GM21515 (cell line): ENCODE measurements around the gene PDXP.
"Not testable (repeated sequence)": the region's sequence is repeated elsewhere in the genome, so short reads cannot be mapped to it uniquely, and the experiment has no call there.

ENCODE experiments used
- ATAC-seq: cut with Tn5 transposase; IDR thresholded peaks from one replicate; pipeline ENCODE4 v1.9.1; 2021; ENCODE audit not compliant: unreplicated experiment

The PDXP gene, protein sequence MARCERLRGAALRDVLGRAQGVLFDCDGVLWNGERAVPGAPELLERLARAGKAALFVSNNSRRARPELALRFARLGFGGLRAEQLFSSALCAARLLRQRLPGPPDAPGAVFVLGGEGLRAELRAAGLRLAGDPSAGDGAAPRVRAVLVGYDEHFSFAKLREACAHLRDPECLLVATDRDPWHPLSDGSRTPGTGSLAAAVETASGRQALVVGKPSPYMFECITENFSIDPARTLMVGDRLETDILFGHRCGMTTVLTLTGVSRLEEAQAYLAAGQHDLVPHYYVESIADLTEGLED

DNA sequence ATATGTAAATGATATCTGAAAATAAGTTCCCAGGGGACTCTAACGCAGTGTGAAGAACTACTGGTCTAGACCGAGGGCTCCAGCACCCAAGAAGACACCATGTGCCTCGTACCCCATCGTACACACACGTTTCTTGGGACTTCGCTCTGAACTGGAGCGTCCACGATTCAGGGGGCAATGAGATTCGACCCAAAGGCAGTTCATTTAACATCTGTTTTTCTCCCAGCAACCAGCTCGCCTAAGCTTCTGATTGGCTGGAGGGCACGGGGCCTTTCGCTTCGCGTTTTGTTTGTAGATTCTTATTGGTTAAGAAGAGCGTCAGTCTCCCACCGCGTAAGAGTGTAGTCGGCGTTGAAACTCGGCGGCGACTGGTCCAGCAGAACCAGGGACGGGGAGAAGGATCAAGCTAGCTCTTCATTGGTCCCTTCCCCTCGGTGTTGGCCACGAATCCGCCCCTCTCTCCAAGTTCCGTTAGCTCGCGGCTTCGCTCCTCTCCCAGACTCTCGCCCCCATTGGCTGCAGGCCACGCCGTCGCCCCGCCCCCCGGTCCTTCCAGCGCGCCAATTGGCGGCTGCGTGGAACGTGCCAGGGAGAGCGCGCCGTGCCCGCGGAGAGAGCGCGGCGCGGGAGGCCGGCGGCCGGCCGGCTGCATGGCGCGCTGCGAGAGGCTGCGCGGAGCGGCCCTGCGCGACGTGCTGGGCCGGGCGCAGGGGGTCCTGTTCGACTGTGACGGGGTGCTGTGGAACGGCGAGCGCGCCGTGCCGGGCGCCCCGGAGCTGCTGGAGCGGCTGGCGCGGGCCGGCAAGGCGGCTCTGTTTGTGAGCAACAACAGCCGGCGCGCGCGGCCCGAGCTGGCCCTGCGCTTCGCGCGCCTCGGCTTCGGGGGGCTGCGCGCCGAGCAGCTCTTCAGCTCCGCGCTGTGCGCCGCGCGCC lies at the start of gene PDXP:
Gene PDXP (plus strand): TSS at position 591 of the 933 bp plus-strand sequence. CDS start 60 bp downstream, at position 651.
- ATAC-seq: peak; percentile 79

DNA sequence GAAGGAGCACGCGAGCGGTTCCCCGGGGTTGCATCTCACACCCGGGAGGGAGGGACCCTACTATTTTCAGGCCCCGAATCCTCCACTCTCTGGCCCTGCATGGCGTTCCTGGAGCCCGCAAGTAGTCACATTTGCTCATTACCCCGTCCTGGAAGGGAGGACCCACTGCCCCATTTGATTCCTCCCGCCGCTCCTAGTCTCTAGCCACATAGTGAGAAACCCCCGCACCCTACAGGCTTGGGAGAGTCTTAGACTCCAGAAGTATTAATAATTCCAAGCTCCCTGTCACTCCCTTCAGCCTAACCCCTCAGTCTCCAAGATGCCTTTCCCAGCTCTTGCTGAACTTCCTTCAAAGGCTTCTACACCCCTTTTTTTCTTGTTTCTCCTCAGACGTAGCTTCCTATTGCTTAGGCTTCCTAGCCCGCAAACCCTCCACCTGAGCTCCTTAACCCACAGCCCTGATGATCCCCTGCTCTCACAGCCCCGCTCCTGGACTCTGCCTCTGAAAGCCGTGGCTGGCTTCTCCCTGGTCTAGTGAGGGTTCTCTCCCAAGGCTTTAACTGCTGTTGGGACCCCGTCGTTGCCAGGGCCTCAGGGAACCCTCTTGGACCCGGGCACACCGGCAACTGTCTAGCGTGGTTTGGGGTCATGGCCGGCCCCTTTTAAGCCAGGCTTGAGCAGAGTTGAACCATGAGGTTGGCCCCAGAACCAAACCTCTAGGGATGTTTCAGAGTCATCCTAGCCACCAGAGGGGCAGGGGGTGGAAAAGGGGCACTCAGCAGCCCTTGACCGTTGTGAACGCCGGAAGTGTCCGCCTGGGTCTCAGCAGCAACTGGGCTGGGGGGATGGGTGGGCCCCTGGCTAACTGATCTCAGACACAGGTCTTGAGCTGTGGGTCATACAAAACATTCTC lies 49.0 kb upstream of the PDXP start:
- peak; percentile 14 for ATAC-seq

DNA sequence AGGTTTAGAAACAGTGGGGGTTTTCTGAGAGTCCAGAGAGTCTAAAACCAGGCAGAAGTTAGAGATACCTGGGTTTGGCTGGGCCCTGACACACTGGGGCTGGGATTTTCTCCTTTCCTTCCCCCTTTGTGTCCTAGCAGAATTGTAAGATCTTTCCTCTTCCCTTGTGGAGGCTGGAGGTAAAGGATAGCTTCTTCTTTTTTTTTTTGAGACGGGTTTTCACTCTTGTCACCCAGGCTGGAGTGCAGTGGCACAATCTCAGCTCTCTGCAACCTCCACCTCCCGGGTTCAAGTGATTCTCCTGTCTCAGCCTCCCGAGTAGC lies 48.4 kb upstream of the PDXP start:
- ATAC-seq: not testable (repeated sequence)

DNA sequence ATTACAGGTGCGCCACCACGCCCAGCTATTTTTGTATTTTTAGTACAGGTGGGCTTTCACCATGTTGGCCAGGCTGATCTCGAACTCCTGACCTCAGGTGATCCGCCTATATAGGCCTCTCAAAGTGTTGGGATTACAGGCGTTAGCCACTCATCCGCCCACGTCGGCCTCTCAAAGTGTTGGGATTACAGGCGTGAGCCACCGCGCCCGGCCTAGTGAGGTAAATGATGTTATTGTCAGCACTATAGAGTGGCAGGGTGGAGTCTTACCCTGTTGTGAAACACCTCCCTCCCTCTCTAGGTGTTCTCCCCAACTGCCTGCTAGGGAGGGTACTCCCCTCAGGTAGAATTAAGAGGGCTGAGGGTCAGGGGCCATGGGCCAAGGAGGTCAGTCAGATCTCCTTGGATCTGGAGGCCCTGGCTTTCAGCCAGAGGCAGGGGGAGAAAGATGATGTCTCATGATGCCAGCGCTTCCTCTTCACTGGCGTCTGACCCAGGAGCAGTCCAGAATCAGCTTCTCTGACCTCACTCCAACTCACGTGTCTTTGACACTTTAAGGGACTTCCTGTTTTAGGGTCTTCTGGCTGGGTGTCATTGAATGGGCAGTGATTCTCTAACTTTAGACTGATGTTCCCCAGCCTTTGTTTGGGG lies 47.9 kb upstream of the PDXP start:
- no peak for ATAC-seq

DNA sequence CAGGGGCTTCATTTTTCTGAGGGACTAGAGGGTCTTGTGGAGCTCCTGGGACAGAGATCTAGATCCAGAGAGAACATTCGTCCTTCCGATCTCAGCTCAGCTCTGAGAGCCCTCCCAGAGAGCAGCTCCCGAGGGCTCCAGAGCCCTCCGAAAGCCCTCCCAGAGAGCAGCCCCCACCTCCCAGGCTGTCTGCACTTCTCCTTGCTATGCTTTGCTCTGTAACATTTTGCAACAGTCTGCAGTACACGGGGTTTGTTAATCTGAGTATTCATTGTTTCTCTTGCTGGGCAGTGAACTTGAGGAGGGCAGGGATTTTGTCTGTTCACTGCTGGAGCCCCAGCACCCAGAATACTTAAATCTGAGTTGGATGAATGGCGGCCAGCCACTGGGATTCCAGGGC lies 47.3 kb upstream of the PDXP start:
- ATAC-seq: no peak

DNA sequence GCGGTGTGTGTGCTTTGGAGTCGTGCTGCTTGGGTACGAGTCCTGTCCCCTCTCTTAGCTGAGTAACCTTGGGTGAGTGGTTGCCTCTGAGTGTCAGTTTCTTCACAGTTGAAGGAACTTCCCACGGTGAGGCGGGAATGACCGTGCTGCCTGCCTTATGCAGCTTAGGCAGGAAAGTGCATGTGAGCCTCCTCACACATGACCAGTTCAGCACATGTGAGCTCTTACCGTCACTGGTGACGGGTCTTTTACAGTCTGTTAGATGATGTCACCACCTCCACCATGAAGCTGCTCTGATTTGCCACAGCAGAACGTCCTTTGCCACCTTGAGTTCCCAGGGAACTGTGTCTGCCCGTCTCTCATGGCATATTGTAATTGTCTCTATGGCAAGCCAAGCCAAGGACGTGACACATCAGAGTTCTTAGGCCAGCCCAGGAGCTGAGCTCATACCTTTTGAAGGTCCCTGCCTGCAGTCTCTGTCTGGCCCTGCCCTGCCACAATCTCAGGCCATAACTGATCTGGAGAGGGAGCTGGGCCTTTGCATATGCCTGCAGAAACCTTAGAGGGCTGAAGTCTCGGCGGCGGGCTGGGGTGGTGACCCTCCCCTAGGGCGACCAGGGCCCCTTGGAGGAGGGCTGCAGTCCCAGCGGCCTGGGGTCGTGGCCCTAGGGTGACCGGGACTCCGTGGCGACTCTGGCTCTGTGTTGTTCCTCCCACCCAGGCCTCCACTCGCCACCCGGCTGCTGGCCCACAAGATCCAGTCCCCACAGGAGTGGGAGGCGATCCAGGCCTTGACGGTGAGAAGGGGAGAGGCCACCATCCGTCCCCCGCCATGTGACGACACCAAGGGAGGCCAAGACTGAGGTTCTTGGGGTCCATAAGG lies 42.1 kb upstream of the PDXP start:
- ATAC-seq: no peak

DNA sequence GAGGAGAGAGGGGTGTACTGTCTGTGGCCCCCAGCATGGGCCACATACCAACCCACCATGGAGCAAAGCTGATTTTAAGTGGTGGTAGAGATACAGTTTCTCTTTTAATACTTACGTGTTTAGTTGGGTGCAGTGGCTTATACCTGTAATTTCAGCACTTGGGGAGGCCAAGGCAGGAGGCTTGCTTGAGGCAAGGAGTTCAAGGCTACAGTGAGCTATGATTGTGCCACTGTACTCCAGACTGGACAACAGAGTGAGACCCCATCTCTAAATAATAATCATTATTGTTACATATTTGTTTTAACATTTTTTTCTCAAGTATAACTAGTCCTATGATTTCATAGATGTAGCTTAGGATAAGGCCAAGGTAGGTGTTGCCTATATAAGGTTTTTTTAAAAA lies 41.1 kb upstream of the PDXP start:
- no peak for ATAC-seq

DNA sequence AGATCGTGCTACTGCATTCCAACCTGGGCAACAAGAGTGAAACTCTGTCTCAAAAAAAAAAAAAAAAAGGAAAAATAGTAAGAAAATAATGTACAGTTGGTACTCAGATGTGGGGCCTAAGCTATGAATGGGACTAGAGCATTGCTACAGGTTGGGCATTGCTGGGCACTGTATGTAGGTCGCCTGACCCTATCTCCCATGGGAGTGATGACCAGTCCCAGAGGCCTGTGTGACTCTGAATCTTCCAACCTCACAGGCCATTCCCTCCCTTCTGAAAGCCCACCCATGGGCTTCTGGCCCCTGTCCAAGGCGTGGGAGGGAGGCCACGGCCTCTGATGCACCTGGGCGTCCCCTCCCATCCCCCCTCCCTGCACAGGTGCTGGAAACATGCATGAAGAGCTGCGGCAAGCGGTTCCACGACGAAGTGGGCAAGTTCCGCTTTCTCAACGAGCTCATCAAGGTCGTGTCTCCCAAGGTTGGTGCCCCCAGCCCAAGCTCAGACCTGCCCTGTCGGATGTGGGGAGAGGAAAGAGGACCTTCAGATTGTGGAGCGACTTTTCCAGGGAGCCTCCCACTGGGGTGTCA lies 40.4 kb upstream of the PDXP start:
- no peak for ATAC-seq

DNA sequence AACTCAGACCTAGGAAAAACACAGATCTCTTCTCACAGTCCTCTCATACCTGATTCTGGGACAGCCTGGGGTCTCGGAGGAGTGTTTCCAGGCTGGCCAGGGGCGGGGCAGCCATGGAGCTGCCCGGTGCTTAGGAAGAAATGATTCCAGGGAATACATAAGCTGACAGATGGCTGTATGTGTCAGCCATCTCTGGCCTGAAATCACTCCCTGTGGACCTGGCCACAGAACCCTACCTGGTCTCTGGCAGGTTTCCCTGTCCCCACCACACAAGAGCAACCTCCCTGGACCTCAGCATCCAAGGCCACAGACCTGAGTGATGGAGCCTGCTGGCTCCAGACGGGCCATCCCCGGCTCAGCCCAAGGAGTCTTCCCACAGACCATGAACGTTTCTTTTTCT lies 39.8 kb upstream of the PDXP start:
- no peak for ATAC-seq

DNA sequence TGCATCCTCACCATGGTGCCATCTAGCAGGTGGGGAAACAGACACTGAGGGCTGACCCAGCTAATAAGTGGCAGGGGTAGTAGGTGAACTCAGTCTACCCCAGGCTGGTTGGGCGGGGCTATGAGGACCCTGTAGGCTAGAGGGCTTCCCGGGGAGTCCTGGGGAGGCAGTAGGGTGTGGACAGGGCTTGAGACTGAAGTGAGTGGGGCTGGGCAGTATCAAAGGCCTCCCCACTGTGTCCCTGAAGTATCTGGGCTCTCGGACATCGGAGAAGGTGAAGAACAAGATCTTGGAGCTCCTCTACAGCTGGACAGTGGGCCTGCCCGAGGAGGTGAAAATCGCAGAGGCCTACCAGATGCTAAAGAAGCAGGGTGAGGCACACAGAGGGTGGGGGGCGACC lies 38.5 kb upstream of the PDXP start:
- ATAC-seq: no peak

DNA sequence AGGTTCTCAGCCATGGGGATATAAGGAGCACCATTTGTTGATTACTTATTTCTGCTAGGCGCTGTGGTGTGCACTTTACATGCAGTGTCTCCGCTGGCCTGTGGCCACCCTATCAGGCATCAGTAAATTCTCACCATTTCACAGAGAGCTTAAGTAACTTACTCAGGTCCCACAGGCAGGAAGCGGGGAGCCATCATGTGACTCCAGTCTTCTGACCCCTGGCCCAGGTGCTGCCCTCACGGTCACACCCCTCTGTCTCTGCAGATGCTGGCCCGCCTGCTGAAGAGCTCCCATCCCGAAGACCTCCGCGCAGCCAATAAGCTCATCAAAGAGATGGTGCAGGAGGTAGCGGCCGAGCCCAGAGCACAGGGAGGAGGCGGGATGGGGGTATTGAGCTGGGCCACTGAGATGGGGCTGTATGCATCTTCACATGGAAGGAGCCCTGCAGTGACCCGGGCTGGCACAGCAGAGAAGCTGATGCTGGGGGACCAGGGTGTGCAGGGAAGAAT lies 37.1 kb upstream of the PDXP start:
- ATAC-seq: no peak

DNA sequence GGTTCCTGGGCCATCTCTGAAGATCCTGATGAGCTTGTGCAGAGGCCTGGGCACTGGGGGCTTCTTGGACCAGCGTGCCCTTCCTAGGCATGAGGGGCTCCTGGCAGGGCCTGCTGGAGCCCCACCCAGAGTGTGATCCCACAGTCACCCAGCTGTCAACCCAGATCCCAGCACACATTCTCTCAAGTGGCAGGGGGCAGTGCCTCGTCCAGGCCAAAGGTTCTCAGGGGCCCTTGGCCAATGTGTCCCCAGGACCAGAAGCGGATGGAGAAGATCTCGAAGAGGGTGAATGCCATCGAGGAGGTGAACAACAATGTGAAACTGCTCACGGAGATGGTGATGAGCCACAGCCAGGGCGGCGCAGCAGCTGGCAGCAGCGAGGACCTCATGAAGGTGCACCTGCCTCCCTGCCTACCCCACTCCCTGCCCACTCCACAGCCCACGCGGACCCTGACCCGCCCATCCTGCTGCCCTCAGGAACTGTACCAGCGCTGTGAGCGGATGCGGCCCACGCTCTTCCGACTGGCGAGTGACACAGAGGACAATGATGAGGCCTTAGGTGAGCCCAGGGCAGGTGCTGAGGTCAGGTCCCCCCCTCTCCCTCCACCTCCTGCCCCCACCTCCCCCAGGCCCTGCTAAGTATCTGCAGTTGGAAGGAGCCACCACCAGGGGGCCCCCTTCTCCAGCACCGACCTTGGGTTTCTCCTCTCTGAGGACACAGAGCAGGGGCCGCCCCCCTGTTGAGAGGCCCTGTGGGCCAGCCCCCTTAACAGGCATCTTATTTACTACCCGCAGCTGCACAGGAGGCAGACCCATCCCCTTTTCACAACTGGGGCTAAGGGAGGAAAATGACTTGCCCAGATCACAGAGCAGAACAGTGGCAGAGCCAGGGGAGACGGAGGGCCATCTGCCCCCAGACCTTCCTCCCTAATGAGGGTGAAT lies 35.2 kb upstream of the PDXP start:
- no peak for ATAC-seq

DNA sequence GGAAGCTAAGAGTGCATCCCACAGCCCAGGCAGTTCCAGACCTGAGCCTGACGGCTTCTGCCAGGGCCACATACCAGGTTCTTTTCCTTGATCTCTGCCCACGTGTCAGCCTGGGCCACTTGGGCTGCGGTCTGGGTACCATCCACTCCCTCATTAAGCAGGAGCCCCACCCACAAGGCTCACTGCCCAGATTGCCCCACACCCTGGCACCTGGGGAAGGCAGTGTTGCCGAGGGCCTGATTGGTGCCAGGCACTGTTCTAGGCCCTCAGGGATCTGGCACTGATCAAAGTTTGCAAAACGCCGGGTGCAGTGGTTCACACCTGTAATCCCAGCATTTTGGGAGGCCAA lies 34.5 kb upstream of the PDXP start:
- no peak for ATAC-seq

DNA sequence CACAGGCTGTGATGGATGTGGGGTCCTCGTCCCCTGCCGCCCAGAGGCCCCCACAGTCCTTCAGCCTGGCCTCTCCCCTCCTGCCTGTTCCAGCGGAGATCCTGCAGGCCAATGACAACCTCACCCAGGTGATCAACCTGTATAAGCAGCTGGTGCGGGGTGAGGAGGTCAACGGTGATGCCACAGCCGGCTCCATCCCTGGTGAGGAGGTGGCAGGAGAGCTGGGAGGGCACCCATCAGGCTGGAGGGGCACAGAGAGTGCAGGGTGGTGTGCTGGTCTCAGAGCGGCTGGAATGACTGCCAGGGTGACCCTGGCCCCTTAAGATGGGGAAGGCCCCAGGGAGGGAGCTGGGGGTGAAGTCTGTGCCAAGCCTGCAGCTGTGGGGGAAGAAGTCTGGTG lies 33.6 kb upstream of the PDXP start:
- no peak for ATAC-seq

DNA sequence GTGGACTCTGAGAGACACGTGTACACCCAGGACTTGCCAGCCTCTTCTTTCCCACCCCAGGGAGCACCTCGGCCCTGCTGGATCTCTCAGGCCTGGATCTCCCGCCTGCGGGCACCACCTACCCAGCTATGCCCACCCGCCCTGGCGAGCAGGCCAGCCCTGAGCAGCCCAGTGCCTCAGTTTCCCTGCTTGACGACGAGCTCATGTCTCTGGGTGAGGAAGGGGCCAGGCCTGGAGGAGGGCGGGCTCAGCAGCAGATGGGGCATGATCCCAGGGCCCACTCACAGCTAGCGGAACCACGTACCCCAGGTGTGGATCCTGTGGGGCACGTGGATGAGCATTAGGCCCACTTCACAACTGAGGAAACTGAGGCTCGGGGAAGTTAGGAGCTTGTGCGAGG lies 32.8 kb upstream of the PDXP start:
- ATAC-seq: no peak

DNA sequence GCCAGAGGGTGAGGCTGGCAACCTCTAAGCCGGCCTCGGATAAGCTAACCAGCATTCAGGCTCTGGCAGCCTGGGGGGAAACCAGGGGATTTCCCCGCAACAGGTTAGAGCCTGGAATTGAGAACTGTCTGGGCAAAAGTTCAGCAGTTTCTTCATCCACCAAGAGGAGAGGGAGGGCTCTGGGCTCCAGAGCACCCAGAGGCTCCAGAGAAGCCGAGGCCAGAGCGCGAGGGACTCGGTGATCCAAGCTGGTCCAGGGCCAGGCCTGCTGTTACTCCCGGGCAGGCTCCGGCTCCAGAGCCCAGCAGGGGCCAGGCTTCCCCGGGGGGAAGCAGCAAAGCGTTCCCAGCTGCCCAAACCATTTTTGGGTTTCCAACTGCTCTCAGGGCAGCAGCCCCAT lies 32.4 kb upstream of the PDXP start:
- ATAC-seq: no peak

DNA sequence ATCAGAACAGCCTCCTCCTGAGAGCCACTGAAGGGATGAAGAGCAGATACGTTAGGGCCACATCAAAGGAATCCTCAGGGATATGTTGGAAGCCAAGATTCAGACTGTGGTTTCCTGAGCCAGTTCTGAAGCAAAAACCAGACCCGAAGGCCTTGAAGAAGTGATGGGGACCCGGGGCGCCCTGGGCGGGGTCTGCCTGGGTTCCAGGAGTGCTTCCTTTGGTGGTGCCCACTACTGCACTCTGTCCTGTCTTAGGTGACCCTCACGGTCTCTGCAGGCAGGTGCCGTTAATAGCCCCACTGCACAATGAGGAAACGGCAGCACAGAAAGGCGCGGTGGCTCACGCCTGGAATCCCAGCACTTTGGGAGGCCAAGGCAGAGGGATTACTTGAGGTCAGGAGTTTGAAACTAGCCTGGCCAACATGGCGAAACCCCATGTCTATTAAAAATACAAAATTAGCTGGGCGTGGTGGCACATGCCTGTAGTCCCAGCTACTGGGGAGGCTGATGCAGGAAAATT lies 31.9 kb upstream of the PDXP start:
- no peak for ATAC-seq

DNA sequence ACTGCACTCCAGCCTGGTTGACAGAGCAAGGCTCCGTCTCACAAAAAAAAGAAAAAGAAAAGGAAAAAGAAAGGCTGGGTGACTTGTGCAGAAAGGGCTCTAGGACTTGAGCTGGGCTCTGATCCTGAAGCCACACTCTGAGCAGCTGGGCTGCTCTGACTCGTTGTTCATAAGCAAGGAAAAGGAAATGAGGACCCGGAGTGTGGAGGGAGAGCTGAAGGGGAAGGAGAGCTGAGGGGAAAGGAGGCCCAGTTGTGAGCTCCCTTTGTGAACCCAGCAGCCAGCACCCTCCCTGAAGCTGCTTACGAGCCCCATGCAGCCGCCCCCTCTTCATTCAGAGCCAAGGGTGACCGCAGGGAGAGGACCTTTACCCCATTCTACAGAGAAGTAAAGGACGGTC lies 31.4 kb upstream of the PDXP start:
- no peak for ATAC-seq
